Brain microvascular endothelial cell (primary cell): ENCODE measurements around the gene PADI4.
"Not testable (repeated sequence)": the region's sequence is repeated elsewhere in the genome, so short reads cannot be mapped to it uniquely, and the experiment has no call there.

ENCODE experiments used
- DNase-seq: peaks from one replicate; pipeline ENCODE4 v3.0.0-alpha.2; 2020
- H3K27ac ChIP-seq: fragments of 250-450 bp; sonication (Bioruptor Pico); 2 replicates; pipeline ENCODE4 v1.5.1; 2020; ENCODE audit warnings: mild to moderate bottlenecking, moderate library complexity
- H3K27me3 ChIP-seq: fragments of 250-450 bp; sonication (Bioruptor Pico); replicated peaks from 2 replicates; pipeline ENCODE4 v1.5.1; 2020; ENCODE audit warnings: mild to moderate bottlenecking
- H3K36me3 ChIP-seq: fragments of 250-450 bp; sonication (Bioruptor Pico); replicated peaks from 2 replicates; pipeline ENCODE4 v1.5.1; 2020; ENCODE audit warnings: mild to moderate bottlenecking
- H3K4me3 ChIP-seq: 2 replicates; pipeline ENCODE4 v1.5.1; 2011; ENCODE audit warnings: low read depth, mild to moderate bottlenecking, control low read depth, low read length, moderate library complexity
- CTCF ChIP-seq: IDR thresholded peaks from 2 replicates; pipeline ENCODE4 v1.5.1; 2011; ENCODE audit warnings: low read depth, mild to moderate bottlenecking, moderate library complexity, low read length, control low read depth, inconsistent platforms; ENCODE audit errors: missing control alignments
- in situ Hi-C: cut with HindIII; loops from 2 replicates; pipeline ENCODE4 v1.10.0; 2017; ENCODE audit warnings: low sequenced_read_pairs, low pct_ligation_motif_present

The PADI4 gene

GRCh38 chr1:17338706-17339493, 30.9 kb downstream of the PADI4 start:
- peak; percentile 46 for TF ChIP-seq CTCF

DNA sequence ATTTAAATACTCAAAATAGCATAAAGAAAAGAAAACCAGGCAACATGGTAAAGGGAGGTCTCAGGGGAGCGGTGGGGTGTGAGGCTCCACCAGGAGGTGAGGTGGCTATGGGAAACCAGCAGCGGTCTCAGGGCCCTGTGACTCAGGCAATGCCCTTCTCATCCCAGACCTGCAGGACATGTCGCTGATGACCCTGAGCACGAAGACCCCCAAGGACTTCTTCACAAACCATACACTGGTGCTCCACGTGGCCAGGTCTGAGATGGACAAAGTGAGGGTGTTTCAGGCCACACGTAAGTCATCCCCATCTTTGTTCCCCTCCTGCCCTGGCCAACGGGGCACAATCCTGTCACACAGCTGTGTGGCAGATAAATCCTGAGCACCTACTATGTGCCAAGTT, 31.5 kb downstream of the PADI4 start:
- Histone ChIP-seq H3K27ac (no peak overlapping the region), H3K36me3 (no peaks in the 10 kb centered on the region), H3K27me3 (peaks cover 2% of the 10 kb centered on the region), H3K4me3 (no peak overlapping the region)
- DNase-seq, result no peak
- in situ Hi-C loops, result no loop called here
- no peak for TF ChIP-seq CTCF

More at GRCh38 chr1:17338706-17339493, 30.9 kb downstream of the PADI4 start:
- Histone ChIP-seq H3K27me3 (peaks cover 2% of the 10 kb centered on the region), H3K27ac (no peak overlapping the region), H3K4me3 (no peak overlapping the region), H3K36me3 (no peaks in the 10 kb centered on the region)
- no peak for DNase-seq
- in situ Hi-C loops, result no loop called here

DNA sequence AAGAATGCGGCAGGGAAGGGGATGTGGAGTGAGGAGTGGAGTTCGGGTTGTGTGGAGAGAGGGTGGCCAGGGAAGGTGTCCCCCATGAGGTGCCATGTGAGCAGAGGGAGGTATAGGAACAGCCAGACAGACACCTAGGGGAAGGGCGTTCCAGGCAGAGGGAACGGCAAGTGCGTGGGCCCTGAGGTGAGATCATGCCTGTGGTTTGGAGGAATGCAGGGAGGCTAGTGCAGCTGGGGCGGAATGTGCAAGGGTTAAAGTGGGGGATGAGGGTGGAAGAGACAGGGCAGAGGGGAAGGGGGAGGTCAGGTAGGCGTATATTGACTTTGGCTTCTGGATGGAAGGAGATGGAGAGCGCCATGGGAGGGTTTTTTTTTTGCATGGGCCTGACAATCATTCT, 32.4 kb downstream of the PADI4 start:
- H3K27ac ChIP-seq, result no peak overlapping the region
- in situ Hi-C loops, result no loop called here
- H3K27me3 ChIP-seq, result peaks cover 2% of the 10 kb centered on the region
- no peak for DNase-seq
- H3K36me3 ChIP-seq, result no peaks in the 10 kb centered on the region
- TF ChIP-seq CTCF, result no peak
- no peak overlapping the region for H3K4me3 ChIP-seq

DNA sequence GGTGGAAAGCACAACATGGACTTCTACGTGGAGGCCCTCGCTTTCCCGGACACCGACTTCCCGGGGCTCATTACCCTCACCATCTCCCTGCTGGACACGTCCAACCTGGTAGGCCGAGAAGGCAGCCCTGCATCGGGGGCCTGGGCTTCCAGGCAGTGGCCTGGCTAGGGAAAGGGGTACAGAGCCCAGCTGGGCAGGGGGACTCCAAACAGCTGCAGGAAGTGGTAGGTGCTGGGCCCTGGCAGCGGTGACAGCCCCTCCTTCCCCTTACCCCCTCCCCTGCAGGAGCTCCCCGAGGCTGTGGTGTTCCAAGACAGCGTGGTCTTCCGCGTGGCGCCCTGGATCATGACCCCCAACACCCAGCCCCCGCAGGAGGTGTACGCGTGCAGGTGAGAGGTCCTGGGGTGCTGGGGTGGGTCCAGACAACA, 34.0 kb downstream of the PADI4 start:
- Histone ChIP-seq H3K27me3 (peaks cover 2% of the 10 kb centered on the region), H3K27ac (no peak overlapping the region), H3K4me3 (no peak overlapping the region), H3K36me3 (no peaks in the 10 kb centered on the region)
- no peak for DNase-seq
- no peak for TF ChIP-seq CTCF
- in situ Hi-C loops, result no loop called here

DNA sequence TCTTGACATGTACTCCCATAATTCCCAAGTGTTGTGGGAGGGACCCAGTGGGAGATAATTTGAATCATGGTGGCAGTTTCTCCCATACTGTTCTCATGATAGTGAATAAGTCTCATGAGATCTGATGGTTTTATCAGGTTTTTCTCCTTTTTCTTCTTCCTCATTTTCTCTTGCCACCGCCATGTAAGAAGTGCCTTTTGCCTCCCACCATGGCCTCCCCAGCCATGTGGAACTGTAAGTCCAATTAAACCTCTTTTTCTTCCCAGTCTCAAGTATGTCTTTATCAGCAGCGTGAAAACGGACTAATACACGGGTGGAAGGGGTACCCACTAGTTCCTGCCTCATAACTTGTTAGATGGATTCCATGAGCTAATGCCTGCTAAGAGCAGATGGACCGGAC, 37.5 kb downstream of the PADI4 start:
- in situ Hi-C loops, DNase-seq, H3K36me3 ChIP-seq, H3K27ac ChIP-seq, H3K27me3 ChIP-seq, H3K4me3 ChIP-seq: not testable (repeated sequence)

DNA sequence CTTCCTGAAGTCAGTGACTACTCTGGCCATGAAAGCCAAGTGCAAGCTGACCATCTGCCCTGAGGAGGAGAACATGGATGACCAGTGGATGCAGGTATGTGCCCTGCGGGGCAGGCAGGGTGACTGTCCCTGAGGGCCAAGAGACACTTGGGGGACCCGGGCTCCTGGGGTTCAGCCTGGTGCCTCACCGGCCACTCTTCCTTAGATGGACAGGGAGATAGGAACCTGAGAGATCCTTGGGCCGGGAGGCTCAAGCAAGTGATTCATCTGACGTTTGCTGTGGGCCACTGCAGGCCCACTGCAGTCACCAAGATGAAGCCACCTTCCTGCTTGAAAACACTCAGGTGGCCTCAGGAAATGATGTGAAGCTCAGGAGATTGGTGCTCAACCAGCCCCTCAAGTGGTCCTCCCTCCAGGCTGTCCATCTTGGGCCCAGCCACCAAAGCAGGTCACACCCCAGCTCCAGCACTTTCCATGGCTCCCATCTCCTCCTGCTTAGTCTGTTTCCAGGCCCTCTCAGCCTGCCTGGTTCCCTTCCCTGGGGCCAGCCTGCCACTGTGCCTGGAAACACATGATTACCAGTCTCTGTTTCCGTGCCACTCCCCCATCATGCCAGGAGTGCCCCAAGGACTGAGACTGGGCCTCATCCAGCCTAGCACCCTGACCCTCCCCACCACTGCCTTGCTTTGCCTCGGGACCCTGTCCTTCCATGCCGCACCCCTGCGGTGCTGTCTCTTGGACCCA, 38.2 kb downstream of the PADI4 start:
- H3K27ac ChIP-seq, result no peak overlapping the region
- in situ Hi-C loops, result no loop called here
- H3K4me3 ChIP-seq, result no peak overlapping the region
- no peak for DNase-seq
- no peaks in the 10 kb centered on the region for H3K27me3 ChIP-seq
- no peak for TF ChIP-seq CTCF
- no peaks in the 10 kb centered on the region for H3K36me3 ChIP-seq
